Measurements from ENCODE around the gene E4F1.
"Not testable (repeated sequence)": the region's sequence is repeated elsewhere in the genome, so short reads cannot be mapped to it uniquely, and the experiment has no call there.

Gene E4F1

DNA sequence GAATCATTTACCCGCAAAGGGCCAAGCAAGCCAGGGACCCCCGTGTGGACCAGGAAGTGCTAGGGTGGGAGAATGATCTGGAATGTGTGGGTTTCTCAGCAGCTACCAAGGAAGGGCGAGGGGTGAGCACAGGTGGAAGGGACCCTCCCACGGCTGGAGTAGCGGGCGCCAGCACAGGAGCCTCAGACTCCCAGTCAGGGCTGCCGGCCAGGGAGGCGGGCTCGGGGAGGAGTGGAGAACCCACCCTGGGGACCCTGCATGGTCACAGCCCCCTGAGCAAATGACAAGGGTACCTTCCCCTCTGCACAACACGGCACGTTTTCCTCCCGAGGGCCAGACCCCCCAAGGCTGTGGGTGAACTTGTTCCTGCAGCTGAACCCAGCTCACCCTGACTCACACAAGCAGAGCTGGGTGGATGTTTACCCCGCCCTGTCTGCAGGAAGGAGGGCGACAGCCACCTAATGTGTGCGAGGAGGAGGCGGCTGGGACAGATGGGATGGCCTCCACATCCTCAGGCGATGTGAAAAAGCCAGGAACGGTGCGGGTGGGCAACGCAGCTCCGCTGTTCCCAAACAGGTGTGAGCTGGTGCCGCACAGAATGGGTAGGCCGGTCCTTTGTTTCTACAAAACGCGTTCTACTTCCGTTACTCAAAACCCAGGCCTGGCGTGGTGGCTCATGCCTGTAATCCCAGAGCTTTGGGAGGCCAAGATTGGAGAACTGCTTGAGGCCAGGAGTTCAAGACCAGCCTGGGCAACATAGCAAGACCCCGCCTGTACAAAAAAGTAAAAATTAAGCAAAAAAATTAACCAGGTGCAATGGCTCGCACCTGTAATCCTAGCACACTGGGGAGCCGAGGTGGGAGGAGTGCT is 21.8 kb downstream of the E4F1 start:
- DNase-seq (ENCODE audit: low spot score), result no peak

DNA sequence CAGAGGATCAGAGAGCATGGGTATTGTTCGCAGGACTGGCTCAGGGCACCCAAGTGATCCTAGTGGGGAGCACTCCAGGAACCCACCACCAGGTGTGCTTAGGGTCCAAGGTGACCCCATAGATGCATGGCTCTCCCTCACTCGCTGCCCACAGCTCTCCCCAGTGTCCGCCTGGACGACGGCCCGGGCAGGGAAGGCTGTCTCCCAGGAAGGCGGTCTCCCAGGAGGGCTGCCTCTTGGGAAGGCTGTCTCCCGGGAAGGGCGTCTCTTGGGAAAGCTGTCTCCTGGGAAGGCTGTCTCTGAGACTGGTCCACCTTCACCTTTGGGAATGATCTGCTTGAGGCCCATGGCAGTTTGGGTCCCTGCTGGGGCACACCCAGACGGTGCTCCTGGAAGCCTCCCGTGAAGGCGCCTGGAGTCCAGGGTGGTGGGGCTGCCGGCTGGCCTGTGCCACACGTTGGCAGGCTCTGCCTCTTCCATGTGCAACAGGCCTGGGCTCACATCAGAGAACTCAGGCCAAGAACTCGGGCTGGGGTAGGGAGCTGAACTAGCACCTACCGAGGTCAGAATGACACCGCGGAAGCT is 23.0 kb downstream of the E4F1 start:
- no peak for DNase-seq (ENCODE audit: low spot score)

DNA sequence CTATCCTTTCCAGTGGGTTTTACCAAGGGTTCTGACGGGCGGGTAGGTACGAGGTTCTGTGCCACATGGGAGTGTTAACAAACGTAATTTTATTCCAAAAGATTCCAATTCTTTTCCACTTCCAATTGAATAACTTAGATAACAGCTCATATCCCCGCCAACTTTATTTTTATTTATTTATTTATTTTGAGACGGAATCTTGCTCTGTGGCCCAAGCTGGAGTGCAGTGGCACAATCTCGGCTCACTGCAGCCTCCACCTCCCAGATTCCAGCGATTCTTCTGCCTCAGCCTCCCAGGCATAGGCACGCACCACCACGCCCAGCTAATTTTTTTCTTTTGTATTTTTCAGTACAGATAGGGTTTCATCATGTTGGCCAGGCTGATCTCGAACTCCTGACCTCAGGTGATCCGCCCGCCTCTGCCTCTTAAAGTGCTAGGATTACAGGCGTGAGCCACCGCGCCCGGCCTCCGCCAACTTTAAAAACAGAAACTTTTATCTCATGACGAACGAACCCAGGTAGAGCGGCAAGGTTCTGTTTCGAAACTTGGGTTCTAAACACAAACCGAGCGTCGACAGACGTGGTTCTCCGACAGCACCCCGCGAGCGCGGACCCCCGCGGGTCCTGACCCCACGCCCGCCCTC is 27.4 kb downstream of the E4F1 start:
- DNase-seq (ENCODE audit: low spot score), result peak; percentile 28

DNA sequence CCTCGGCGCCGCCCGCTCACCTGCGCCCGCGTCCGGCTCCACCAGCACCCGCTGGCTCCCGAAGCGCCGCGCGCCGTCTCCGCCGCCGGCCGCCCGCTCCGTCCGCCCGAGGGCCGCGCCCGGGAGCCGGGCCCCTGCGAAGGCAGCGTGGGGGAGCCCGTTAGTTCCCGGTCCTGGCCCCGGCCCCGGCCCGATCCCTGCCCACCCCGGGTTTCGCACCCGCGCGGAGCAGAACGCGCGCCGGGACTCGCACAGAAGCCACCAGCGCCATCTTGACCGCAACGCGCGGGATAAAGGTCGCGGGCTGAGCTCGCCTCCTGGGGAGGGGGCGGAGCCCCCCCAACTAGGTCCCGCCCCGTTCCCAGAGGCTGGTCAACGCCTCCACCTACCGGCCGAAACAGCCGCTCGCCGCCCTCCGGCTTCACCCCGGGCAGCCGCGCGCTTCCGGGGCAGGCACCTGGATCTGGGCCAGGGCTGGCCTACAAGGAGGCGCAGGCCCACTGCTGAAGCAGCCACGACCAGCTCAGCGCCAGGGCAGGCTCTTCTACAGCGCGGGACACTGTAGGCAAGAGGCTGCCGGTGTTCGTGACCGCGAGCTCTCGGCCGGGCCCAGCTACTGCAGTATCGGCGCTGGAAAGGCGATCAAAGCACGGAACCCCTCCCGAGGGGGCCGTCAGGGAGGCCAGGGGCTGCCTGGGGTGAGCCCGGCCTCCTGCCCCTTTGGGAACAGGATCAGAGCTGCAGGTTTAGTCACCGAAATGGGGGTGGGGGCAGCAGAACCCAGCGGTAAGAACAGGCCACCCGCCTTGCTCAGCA is 28.1 kb downstream of the E4F1 start, which contains the start of gene ECI1:
Gene ECI1, minus strand, starts transcription at position 292 of the 816 bp plus-strand sequence. Its CDS starts 21 bp downstream, at position 271.
- peak; percentile 94 for DNase-seq (ENCODE audit: low spot score)

GRCh38 chr16:2252806-2253148 is 29.4 kb downstream of the E4F1 start:
- DNase-seq (ENCODE audit: low spot score), result no peak

- DNase-seq (ENCODE audit: low spot score), result no peak
These were observed 29.9 kb downstream of the E4F1 start for GRCh38 chr16:2253293-2253692.

GRCh38 chr16:2256531-2257140 is 33.2 kb downstream of the E4F1 start:
- DNase-seq (ENCODE audit: low spot score), result no peak

DNA sequence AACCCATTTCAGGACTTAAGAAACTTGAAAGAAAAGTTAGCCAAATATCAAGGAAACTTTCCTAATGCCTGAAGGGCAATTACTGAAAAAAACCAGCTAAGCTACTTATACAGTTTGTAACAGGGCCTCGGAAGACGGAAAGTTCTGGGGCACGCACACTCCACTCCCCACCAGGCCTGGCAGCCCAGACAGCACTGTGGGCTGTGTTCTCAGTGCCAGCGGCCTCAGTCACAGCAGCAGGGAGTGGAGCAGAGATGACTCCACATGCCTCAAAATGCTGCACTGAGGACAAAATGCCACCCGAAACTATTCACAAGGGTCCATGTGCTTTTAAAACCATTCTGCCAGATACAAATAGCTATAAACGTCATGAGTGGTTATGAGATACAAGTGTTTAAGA is 34.3 kb downstream of the E4F1 start:
- DNase-seq (ENCODE audit: low spot score), result no peak

GRCh38 chr16:2258530-2258929 is 35.1 kb downstream of the E4F1 start:
- DNase-seq (ENCODE audit: low spot score), result not testable (repeated sequence)

DNA sequence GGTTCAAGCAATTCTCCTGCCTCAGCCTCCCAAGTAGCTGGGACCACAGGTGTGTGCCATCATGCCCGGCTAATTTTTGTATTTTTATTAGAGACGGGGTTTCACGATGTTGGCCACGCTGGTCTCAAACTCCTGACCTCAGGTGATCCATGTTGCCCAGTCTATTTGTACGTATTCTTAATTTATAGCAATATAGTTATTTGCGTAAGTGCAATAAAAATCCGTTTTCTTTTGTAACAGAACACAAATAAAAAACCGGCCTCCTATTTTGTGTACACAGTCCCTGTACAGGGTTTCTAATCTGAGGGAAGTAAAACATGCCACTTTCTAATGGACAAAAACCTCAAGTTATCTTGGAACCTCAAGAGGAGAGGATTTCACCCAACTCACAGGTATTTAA is 36.9 kb downstream of the E4F1 start:
- DNase-seq (ENCODE audit: low spot score), result no peak

GRCh38 chr16:2263026-2263425 is 39.6 kb downstream of the E4F1 start:
- DNase-seq (ENCODE audit: low spot score), result not testable (repeated sequence)

DNA sequence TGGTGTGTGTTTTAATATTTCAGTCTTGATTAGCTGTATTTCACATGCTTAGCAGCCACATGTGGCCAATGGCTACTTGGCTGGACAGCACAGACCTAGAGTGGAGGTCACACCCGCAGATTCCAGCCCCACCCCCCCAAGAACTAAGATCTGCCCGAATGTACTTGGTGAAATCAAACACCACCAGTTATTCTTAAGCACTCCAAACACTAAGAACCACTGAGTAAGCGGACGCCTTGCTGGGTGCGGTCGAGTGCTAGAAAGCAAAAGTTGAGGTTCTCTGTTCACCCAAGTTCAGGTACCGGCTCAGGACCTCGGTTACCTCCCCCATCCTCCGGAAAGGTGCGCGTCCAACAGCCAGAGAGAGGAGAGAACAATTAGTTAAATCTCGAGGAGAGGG is 43.5 kb downstream of the E4F1 start:
- DNase-seq (ENCODE audit: low spot score), result peak; percentile 6

DNA sequence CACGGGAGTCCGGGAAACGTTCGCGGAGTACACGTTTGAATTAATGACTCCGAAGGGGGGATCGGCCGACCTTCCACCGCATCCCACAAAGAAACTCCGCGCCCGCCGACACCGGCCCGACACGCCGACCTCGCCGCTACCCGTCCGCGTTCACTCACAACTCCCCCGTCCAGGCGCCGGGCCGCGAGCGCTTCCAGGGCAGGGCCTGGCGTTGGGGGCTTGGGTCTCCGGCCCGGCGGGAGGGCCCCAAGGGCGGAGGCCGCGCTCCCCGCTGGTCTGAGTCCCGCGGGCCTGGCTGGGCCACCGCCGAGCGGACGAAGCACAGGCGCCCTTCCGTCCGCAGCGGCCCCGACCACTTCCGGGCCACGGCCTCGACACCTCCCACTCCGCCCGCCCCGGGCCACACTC is 44.1 kb downstream of the E4F1 start:
- DNase-seq (ENCODE audit: low spot score), result not testable (repeated sequence)

DNA sequence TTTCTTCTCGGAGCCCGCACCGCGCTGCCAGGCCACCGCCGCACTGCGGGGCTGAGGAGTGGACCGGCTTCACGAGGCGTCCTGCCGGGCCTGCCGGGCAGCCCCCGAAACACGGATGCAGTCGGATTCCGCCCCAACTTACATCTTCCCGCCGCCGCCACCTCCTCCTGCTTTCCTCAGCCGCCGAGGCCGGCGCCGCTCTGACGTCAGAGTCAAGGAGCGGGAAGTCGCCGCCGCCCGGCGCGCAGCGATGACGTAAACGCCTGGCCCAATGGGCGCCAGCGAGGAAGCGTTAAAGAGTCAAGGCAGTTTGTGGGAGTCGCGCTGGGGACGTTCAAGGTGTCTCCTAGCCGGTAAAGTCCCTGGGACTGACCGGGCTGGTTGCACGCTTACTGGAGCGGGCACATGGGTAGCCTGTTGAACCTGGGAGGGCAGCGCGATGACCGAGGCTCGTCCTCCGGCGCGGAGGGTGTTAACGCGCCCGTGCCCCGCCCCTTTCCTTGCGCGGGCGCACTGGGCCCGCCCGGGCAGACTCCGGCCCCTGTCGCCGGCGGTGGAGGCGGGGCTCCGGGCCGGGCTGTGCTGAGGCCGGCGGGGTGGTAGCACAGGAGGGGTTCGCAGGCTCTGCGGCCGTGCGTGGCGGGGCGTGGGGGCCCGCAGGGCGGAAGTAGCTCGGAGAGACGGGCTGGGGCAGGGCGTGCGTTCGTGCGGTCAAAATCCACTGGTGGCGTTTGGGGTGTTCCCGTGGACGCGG is 44.7 kb downstream of the E4F1 start, which contains the start of gene RNPS1:
Gene RNPS1, minus strand, starts transcription at position 214 of the 754 bp plus-strand sequence. CDS start 3,483 bp downstream, outside the sequence.
- DNase-seq (ENCODE audit: low spot score), result peak; percentile 95

- no peak for DNase-seq (ENCODE audit: low spot score)
These were observed 46.7 kb downstream of the E4F1 start for GRCh38 chr16:2270070-2270462.

DNA sequence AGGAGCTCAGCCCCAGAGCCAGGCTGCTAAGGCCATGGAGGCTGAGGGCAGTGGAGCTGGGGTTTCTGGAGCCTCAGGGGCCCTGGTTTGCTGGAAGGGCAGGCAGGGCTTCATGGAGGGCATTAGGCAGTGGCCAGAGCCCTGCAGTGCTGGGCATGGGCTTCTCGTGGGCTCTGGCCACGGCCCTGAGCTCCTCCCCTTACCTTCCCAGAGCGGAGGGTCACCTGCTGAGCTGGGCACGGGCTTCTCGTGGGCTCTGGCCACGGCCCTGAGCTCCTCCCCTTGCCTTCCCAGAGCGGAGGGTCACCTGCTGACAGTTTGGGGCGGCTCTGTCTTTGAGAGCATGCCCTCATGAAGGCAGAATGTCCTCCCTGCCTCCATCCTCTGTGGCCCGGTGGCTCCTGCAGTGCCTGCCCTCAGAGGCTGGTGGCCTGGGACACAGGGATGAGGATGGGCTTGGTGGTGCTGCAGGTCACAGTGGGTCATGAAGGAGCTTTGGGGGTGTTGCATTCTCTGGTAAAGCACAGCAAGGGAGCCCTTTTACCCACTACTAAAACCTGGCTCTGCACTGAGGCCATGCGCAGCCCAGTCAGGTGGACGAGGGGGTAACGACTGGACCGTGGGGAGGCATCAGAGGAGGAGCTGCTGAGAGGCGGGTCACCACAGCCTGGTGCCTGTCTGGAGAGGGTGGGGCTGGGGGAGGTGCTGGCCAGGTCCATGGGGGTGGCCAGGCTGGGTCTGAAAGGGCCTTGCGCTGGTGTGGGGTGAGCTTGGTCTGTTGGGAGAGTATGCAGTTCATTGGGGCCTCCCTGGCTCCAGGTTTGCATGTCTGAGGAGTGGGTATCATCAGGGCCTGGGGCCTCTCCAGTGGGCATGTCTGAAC is 47.4 kb downstream of the E4F1 start:
- DNase-seq (ENCODE audit: low spot score), result no peak

DNA sequence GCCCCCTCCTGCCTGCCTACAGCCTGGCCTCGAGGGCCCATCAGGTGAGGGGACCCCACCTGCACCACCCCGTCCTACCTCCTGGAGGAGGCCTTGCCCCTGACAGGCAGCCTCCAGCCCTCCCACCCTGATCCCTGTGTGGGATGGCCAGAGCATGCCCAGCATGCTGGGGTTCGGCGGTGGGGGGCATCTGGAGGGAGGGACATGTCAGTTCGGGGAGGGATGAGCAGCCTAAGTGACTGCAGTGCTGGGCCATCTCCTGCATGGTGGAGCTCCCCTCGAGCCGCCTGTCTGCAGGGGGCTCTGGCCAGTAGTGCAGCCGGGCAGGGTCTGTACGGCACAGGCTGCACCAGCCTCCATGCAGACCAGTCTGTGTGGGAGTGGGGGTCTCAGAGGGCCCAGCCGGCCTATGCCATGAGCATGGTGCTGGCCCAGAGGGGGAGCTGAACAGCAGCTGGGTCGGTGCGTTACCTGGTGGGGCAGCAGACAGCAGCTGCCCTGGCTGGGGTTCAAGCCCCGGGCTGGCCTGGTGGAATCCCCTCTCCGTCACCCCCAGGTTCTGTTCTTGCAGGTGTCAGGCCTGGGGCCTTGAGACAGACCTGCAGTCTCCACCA is 48.6 kb downstream of the E4F1 start:
- no peak for DNase-seq (ENCODE audit: low spot score)

GRCh38 chr16:2273484-2273883 is 50.1 kb downstream of the E4F1 start:
- DNase-seq (ENCODE audit: low spot score), result no peak

- DNase-seq (ENCODE audit: low spot score), result no peak
These were observed 50.5 kb downstream of the E4F1 start for GRCh38 chr16:2273931-2274330.

Data from activated CD4-positive, alpha-beta T cell treated with anti-CD3 and anti-CD28 coated beads, Interleukin-2, Interleukin-4, amounts not matched to agents 100 ng/mL and 50 ng/mL, durations not matched to agents 16 hours and 8 hours (primary cell).